Erythroblast (primary cell): ENCODE data around the gene CENPM.

ENCODE experiments used
- DNase-seq, 2 experiments: peaks; one replicate each; lab custom pipeline; 2025; lab: John Stamatoyannopoulos, UW
- GATA1 ChIP-seq: IDR thresholded peaks from 2 replicates; pipeline ENCODE4 v1.6.1; 2011; ENCODE audit warnings: low read depth, mild to moderate bottlenecking, control low read depth, low read length, moderate library complexity
- POLR2A ChIP-seq: IDR thresholded peaks from 2 replicates; pipeline ENCODE4 v1.6.1; 2011; ENCODE audit warnings: mild to moderate bottlenecking, low read length

Gene CENPM

DNA sequence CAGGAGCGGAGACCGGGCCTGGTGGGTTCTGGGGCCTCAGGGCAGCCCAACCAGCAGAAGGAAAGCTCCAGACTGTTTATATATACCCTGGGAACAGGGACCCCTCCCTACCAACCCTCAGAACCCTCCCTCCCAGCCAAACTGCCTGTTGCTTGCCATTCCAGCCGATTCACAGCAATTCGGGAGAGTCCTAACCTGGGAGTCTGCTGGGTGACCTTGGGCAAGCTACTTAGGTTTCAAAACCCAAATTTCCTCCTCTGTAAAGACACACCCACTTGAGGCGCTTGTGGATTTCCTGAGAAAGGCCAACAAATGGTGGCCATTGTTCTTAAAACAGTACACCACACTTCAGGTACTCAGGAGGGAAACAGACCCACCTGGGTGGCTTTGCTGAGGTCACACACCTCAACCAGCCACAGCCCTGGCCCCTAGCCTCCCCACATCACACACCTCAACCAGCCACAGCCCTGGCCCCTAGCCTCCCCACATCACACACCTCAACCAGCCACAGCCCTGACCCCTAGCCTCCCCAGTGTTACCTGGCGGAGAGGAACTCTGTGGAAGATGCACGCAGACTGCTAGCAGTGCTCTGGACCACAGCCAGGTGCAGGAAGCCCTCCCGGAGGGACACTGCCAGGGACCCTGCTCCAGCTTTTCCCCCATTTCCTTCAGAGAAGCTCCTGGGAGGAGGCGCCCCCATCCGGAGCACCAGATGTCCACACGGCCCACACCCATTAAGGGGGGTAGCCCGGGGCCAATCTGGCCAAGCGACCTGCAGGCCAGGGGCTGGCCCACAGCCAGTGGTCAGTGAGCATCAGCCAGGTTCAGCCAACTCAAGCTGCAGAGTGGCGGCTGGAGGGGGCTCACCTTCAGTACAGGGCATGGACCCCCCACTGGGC is 38.3 kb downstream of the CENPM start:
- DNase-seq, result no peak
- no peak for TF ChIP-seq GATA1
- no peak for TF ChIP-seq POLR2A

DNA sequence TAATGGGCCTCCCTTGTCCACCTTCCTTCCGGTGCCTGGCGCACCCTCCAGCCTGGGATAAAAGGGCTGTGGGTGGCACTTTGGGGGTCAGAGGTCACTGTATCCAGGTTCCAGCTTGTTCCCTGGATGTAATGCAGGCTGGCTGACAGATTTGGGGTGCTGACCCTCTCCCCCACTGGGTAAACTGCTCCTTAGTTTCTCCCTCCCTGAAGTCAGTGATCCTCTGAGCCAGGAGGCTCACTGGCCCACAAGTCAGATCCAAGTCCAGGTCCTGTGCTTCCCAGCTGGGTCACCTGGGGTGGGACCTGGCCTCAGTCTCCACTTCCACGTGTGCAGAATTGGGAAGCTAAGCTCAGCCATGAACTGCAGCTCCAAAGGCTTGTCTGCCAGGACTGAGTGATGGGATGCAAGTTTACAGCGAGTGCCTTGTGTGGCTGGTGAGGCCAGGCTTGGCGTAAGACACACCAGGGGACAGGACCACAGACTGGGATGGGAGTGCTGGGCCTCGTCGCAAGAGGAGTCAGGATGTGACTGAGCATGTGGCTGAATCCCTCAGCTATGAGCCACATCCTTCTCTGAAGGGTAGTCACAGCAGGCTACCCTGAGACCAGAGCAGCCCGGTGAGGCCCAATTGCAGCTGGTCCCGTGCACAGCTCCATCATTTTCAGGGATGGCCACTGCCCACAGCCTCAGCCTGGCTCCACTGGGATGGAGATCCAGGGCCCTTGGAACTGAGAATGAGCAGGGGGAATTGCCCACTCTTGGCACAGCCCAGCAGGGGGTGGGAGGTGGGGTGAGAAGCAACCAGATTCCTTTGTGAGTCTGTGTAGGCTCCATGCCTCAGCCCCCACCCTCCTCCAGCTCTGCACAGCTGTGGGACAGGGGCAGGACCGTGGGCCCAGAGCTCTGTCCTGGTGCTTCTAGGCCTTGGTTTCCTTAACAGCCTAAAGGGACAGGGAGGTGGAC is 39.2 kb downstream of the CENPM start:
- DNase-seq, result no peak
- TF ChIP-seq GATA1 (no peak), POLR2A (no peak)

DNA sequence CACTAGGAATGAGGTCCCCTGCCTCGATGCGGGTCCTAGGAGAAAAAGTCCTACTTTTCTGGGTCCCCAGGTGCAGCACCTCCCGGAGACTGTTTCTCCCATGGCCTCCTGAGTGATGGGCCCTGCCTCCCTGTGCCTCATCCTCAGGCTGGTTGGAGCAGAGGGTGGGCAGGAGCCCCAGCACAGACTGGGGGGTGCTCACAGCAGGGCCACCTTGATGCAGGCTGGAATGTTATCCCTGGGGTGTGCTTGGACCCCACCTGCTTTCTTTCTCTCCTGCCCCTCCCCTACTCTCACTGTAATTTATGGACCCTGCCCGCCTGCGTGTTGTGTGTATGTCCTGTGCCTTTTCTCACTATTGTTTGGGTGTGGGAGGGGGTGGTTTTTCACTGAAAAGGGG is 40.1 kb downstream of the CENPM start:
- DNase-seq, result no peak
- TF ChIP-seq GATA1 (no peak), POLR2A (no peak)

DNA sequence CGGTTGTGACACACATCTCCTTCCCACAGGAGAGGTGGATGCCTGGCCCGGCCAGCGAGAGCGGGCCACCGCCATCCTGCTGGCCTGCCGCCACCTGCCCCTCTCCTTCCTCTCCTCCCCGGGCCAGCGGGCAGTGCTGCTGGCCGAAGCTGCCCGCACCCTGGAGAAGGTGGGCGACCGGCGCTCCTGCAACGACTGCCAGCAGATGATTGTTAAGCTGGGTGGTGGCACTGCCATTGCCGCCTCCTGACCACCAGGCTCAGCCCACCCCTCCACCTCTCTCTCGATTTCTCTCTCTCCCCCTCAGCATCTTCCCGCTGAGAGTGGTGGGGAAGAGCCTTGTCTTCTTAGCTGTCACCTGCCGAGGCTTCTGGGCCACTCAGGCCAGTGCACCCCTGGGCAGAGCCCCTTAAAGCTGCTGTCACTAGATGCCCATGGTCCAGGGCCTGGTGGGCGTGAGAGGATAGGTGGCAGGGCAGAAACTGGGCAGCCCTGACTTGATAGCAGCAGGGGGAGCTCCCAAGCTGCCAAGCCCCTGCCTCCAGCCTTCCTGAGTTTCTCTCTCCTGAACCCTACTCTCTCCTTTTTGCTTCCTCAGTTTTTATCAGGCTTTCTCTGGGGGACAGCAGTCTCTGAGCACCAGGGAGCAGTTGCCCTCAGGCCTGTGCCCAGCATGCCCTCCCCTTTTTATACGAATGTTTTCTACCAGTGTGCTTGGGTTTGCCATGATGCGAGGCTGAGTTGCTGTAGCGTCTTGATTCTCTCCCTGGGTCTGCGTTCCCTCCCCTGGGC is 41.3 kb downstream of the CENPM start:
- DNase-seq, result no peak
- TF ChIP-seq GATA1 (no peak), POLR2A (no peak)

DNA sequence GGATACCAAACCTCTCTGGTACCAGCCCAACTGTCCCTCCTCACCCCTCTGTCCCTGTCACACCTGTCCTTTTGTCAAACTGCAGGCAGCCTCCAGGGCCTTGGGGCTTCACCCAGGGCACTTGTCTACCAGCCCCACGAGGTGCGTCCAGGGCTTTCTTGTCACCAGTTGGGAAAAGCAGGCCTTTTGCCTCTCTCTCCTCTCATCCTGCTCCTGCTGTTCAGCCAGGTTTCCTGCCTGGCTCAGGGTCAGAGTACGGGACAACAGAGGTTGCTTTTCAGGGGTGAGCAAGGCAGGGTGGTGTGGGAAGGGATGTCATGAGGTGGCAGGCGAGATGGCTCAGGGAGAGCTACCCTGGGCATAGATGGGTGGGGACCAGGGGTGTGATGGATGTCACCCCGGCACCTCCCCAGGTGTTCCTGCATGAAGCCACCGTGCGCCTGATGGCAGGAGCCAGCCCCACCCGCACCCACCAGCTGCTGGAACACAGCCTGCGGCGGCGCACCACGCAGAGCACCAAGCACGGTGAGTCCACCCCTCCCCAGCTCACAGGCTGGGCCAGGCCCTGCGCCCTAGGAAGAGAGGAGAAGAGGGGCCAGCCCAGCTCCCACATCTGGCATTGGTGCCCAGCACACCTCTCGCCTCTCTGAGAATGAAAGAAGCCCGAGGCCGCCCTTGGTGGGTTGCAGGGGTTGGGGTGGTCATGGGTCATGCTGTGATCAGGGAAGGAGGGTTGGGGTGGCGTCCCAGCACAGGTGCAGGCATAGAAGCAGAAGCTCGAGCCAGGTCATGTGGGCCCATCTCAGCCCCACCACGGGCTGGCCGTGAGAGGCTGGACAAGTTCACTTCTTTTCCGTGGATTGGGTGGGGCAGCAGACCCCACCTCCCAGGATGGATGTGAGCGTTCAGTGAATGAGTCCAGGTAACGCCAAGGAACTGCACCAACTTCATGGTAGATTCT is 42.2 kb downstream of the CENPM start:
- DNase-seq, result no peak
- no peak for TF ChIP-seq GATA1
- TF ChIP-seq POLR2A, result no peak

DNA sequence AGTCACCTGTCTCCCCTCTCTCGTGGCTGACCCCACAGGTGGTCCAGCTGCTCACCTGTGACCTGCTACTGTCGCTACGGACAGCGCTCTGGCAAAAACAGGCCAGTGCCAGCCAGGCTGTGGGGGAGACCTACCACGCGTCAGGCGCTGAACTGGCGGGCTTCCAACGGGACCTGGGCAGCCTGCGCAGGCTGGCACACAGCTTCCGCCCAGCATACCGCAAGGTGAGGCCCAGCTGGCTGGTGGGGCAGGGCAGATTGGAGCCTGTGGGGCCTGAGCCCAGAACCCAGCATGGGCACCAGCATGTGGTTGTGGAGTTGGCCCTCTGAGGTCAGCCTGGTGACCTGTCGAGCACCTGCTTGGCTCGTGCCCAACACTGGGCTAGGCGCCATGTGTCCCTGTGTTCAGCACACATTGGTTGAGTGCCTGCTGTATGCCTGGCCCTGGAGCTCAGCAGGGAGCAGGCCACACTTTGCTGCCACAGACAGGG is 44.0 kb downstream of the CENPM start:
- TF ChIP-seq GATA1, result no peak
- TF ChIP-seq POLR2A, result no peak
- DNase-seq, result no peak

DNA sequence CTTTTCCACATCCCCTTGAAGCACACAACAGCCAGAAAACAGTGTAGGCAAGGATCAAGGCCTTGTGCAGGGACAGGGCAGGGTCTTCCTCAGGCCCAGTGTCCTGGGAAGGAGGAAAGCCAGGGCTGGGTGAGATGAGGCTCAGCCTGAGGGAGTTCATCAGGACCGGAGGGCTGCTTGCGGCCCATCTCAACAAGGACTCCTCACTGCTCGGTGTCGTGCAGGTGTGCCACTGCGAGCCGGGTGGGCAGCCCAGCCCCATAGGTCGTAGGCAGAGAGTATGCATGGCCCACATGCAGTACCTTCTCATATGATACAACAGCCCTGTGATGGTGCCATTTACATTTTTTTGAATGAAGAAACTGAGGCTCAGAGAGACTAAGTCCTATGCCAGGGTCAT is 44.9 kb downstream of the CENPM start:
- no peak for TF ChIP-seq GATA1
- TF ChIP-seq POLR2A, result no peak
- no peak for DNase-seq

DNA sequence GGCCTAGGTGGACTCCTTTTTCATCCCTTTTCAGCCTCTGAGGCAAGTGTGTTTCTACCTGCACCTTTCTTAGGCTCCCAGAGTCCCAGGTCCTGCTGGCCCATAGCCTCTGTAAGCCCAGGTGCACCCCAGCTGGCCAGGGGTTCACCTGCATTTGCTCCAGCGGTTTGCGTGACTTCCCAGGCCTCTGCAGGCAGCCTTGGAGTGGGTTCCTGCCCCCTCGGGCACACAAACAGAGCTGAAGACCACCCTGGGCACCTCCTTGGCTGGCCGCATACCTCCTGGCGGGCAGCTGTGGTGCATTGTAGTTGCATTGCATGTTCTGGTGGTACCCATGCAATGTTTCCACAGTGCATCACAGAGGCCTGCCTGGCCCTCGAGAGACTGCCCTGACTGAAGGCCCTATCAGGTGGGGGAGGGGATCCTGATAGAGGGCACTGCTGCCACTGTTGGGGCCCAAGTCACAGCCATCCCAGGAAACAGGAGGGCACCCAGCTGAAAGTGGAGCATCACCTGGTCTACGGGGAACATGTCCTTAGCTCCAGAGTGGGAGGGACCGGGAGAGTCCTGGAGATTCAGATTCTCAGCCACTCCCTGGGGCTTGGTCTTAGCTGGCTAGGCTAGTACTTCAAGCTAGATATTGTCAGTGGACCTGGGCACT is 46.2 kb downstream of the CENPM start:
- DNase-seq, result no peak
- TF ChIP-seq GATA1 (no peak), POLR2A (no peak)

DNA sequence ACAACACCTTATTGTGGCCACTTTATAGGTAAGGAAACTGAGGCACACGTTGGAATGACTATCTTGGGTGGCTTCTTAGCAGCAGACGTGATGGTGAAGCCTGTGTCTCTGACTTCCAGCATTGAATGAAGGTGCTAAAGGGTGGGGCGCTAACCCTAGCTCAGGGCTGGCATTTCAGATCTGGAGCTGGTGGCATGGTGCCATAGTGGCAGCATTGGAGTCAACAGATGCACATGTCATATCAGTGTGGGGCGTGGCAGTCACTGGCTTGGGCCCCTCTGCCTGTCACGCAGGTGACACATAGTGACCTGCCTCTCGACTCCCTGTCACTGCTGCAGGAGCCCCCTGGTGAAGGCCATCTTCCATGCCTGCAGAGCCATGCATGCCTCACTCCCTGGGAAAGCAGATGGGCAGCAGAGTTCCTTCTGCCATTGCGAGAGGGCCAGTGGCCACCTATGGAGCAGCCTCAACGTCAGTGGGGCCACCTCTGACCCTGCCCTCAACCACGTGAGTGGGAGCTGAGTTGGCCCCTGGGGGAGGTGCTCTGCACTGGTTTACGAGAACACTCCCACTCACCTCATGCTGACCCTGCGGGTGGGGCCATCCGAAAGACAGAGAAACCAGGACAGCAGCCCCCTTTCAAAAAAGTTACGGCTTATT is 46.8 kb downstream of the CENPM start:
- TF ChIP-seq GATA1, result no peak
- no peak for DNase-seq

DNA sequence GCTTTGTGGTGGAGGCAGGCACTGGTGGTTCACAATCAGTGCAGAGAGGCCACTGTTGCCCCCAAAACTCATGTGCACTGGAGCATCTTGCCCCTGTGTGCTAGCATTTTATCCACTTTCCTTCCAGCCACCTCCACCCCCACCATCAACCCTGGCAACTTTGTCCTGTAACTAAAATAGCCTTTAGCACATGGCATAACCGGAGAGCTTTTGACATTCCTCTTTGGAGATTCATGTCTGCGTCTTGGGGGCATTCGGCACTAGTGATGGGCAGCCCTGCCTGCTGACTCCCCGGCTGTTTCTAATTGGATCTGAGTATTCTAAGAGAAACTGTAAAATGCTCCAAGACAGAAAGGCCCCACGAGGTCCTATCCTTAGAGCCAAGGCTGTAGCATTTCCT is 47.8 kb downstream of the CENPM start:
- no peak for TF ChIP-seq POLR2A
- TF ChIP-seq GATA1, result no peak
- no peak for DNase-seq

DNA sequence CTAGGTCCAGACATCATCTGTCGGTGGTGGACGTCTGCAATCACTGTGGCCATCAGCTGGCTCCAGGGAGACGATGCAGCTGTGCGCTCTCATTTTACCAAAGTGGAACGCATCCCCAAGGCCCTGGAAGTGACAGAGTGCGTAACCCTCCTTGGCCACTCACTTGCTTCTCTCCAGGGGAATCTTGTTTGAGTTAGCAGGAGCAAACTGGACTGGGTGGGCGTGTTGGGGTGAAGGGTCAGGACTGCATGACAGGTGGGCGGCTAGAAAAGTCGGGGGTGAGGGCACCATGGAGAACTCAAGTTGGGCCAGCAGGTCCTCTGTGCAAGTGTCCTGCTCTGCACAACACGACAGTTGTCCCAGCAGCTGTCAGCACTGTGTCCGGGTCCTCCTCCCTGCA is 48.3 kb downstream of the CENPM start:
- TF ChIP-seq GATA1 (no peak), POLR2A (no peak)
- DNase-seq, result no peak
